ENCODE results near the gene AGK.
"Not testable (repeated sequence)": the region's sequence is repeated elsewhere in the genome, so short reads cannot be mapped to it uniquely, and the experiment has no call there.

DNA sequence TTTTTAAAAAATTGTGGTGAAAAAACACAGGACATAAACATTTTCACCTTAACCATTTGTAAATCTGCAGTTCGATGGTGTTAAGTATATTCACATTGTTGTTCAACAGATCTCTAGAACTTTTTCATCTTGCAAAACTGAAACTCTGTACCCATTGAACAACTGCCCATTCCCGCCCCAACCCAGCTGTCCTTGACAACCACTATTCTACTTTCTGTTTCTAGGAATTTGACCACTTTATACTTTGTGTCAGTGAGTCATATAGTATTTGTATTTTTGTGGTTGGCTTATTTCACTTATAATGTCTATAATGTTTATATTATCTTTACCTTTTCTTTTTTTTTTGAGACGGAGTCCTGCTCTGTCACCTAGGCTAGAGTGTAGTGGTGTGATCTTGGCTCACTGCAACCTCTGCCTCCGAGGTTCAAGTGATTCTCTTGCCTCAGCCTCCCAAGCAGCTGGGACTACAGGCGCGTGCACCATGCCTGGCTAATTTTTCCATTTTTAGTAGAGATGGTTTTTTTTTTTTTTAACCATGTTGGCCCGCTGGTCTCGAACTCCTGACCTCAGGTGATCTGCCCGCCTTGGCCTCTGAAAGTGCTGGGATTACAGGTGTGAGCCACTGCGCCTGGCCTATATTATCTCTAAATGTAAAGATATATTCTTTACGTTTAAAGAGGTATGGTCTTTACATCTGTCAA, 6.8 kb downstream of the AGK start:
- TF ChIP-seq, protein P1, sequence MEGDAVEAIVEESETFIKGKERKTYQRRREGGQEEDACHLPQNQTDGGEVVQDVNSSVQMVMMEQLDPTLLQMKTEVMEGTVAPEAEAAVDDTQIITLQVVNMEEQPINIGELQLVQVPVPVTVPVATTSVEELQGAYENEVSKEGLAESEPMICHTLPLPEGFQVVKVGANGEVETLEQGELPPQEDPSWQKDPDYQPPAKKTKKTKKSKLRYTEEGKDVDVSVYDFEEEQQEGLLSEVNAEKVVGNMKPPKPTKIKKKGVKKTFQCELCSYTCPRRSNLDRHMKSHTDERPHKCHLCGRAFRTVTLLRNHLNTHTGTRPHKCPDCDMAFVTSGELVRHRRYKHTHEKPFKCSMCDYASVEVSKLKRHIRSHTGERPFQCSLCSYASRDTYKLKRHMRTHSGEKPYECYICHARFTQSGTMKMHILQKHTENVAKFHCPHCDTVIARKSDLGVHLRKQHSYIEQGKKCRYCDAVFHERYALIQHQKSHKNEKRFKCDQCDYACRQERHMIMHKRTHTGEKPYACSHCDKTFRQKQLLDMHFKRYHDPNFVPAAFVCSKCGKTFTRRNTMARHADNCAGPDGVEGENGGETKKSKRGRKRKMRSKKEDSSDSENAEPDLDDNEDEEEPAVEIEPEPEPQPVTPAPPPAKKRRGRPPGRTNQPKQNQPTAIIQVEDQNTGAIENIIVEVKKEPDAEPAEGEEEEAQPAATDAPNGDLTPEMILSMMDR (IDR thresholded peaks at IDR 0.05), result not testable (repeated sequence)
- TF ChIP-seq POLR2A (IDR thresholded peaks at IDR 0.05), result not testable (repeated sequence)
